ENCODE measurements around the gene ABCD3. TPM values are rescaled to one million over a fixed set of nuclear protein-coding genes. Genes with fewer than 3 reads are reported as not detected.

ABCD3 gene
- total and polyA plus RNA-seq, 8 donors, result 42.7 to 66.1 (median 49.3) TPM

DNA sequence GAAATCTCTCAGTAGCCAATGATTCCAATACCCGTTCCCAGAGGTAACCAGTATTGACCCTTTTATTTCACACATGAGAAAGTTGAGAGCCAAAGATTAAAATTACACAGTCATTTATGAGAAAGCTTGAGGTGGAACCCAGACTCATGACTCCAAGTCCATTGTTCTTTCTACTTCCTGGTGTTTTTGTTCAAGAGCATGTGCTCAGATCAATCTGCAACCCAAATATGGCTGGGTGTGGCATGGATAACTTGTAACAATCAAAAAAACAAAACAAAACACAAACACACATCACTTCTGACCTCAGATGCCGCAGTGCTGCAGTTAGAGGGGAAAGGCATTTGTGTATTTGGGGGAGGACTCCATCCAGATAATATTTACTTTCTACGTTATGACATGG lies 18.7 kb upstream of the ABCD3 start:
- Histone ChIP-seq H3K27ac (no peak overlapping the region), H3K36me3 (no peaks in the 10 kb centered on the region), H3K27me3 (no peaks in the 10 kb centered on the region), H3K9me3 (no peaks in the 10 kb centered on the region), H3K4me3 (no peak overlapping the region), H3K4me1 (no peaks in the 10 kb centered on the region)
- intact Hi-C loops (cut with DNase I), result no loop called here
- TF ChIP-seq, protein P1, sequence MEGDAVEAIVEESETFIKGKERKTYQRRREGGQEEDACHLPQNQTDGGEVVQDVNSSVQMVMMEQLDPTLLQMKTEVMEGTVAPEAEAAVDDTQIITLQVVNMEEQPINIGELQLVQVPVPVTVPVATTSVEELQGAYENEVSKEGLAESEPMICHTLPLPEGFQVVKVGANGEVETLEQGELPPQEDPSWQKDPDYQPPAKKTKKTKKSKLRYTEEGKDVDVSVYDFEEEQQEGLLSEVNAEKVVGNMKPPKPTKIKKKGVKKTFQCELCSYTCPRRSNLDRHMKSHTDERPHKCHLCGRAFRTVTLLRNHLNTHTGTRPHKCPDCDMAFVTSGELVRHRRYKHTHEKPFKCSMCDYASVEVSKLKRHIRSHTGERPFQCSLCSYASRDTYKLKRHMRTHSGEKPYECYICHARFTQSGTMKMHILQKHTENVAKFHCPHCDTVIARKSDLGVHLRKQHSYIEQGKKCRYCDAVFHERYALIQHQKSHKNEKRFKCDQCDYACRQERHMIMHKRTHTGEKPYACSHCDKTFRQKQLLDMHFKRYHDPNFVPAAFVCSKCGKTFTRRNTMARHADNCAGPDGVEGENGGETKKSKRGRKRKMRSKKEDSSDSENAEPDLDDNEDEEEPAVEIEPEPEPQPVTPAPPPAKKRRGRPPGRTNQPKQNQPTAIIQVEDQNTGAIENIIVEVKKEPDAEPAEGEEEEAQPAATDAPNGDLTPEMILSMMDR (IDR thresholded peaks at IDR 0.05), result no peak
- ATAC-seq (no peak), DNase-seq (no peak)

DNA sequence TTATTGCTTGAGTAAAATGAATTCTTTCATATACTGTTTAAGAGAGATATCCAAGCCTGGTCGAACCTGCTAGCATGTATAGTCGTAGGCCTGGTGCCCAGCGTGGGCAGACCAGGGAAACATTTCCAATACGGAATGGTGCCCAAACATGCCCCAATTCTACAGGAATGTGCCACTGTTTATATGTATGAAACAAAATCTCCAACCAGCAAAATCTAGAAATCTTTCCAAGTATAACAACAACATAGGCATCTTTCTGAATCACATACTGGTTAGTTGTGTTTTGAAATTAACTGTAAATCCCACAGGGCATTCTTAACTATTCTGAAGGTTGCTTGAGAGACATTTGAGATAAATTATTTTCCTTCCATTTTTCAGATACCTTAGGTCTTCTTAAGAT lies 17.0 kb upstream of the ABCD3 start:
- Histone ChIP-seq H3K4me3 (no peak overlapping the region), H3K27me3 (no peaks in the 10 kb centered on the region), H3K4me1 (no peaks in the 10 kb centered on the region), H3K27ac (no peak overlapping the region), H3K9me3 (no peaks in the 10 kb centered on the region), H3K36me3 (no peaks in the 10 kb centered on the region)
- intact Hi-C loops (cut with DNase I), result no loop called here
- DNase-seq, result no peak
- TF ChIP-seq, protein P1 (IDR thresholded peaks at IDR 0.05), result no peak
- ATAC-seq, result no peak

DNA sequence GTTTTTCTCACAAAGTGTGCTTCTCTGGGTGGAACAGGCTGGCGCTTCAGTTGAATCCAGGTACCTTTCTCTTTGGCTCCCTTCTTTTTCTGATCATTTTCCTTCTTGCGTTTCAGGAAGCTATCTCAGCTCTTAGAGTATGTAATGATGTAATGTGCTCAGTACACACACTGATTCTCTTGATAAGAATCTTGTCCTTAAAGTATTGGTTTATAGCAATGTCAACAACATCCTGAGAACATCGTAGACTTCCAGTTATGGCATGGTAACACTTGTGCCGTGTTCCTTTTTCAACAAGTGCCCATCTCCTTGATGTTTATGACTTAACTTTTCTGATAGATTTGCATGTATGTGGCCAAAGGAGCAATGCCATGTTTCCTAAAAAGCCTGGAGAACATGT lies 11.7 kb upstream of the ABCD3 start:
- intact Hi-C loops (cut with DNase I), result no loop called here
- Histone ChIP-seq H3K36me3 (no peaks in the 10 kb centered on the region), H3K9me3 (no peaks in the 10 kb centered on the region), H3K4me3 (no peak overlapping the region), H3K27ac (no peak overlapping the region), H3K27me3 (no peaks in the 10 kb centered on the region), H3K4me1 (no peaks in the 10 kb centered on the region)
- TF ChIP-seq, protein P1 (IDR thresholded peaks at IDR 0.05), result no peak
- ATAC-seq (peak; percentile 34), DNase-seq (no peak)

DNA sequence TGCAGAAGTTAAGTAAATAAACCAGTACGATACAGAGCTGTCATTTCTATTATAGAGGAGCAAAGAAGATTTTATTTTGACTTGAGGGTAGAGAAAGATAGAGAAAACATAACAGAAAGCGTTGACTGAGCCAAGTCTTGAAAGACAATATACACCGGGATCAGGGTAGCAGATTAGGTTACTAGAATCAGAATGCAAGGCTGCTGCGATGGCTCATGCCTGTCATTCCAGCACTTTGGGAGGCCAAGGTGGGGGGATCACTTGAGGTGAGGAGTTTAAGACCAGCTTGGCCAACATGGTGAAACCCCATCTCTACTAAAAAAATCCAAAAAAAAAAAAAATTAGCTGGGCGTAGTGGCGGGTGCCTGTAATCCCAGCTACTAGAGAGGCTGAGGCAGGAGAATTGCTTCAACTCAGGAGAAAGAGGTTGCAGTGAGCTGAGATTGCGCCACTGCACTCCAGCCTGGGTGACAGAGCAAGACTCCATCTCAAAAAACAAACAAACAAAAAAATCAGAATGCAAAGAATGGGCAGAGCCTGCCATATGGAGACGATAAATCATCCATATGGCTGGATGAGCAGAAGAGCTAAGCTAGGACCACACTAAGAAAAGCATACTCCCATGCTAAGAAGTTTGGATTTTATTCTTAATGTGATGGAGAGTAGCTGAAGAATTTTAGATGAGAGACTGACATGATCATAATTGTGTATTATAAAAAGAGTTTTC lies 9.9 kb upstream of the ABCD3 start:
- no peak overlapping the region for H3K4me3 ChIP-seq
- H3K36me3 ChIP-seq, result no peaks in the 10 kb centered on the region
- no peaks in the 10 kb centered on the region for H3K9me3 ChIP-seq
- ATAC-seq, result no peak
- no peak overlapping the region for H3K27ac ChIP-seq
- TF ChIP-seq, protein P1 (IDR thresholded peaks at IDR 0.05), result no peak
- intact Hi-C loops (cut with DNase I), result no loop called here
- DNase-seq, result no peak
- no peaks in the 10 kb centered on the region for H3K27me3 ChIP-seq
- no peaks in the 10 kb centered on the region for H3K4me1 ChIP-seq

DNA sequence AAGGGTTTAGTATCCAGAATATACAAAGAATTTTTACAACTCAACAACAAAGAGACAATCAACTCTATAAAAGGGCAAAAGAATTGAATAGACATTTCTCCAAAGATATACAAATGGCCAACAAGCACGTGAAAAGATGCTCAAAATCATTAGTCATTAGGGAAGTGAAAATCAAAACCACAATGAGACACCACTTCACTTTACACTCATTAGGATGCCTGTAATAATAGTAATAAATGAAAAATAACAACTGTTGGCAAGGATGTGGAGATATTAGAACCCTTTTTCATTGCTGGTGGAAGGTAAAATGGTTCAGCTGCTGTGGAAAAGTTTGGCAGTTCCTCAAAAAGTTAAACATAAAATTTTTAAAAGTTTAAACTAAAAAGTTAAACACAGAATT lies 7.0 kb upstream of the ABCD3 start:
- TF ChIP-seq, protein P1 (IDR thresholded peaks at IDR 0.05), result no peak
- intact Hi-C loops (cut with DNase I), result no loop called here
- DNase-seq, result no peak
- Histone ChIP-seq H3K4me3 (no peak overlapping the region), H3K36me3 (no peaks in the 10 kb centered on the region), H3K4me1 (no peaks in the 10 kb centered on the region), H3K9me3 (no peaks in the 10 kb centered on the region), H3K27ac (no peak overlapping the region), H3K27me3 (no peaks in the 10 kb centered on the region)
- ATAC-seq, result no peak
